GM19238 (cell line): Measurements from ENCODE around the gene CACNA2D3.

ENCODE experiments used
- DNase-seq: peaks from one replicate; pipeline ENCODE4 v3.0.0; 2011; ENCODE audit warnings: low spot score; ENCODE audit not compliant: insufficient read length

Gene CACNA2D3

DNA sequence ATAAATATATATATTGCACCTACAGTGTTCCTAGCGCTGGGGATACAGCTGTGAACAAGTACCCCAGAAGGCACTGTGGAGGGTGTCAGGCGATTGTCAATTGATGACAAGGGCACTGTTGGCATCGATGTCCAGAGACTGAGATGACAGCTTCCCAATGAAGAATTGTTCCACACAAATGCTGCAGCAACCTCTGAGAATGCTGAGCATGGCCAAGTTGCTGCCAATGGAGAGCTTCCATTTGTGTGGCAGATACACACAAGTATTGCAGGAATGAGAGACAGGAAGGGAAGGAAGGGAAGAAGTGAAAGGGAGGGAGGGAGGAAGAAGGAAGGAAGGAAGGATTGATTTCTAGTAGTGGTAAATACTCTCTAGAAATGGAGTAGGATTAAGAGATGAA is 783.6 kb downstream of the CACNA2D3 start:
- no peak for DNase-seq

DNA sequence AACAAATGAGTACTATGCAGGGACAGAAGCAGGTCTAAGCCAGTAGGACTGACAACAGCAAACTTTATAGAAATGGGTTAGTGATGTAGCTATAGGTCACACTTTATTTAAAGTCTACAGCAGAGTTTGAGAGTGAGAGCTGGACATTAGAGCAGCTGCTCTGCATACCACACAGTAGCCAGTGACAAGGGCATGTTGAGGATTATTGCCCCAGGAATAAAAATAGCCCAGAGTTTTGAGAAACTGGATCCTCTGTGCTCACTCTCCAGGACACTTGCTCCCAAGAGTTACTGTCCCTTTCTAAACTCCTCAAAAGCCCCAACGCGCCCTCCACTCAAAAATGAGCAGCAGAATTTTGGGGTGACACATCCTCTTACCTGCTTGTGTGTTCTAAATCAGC is 784.4 kb downstream of the CACNA2D3 start:
- DNase-seq: no peak

DNA sequence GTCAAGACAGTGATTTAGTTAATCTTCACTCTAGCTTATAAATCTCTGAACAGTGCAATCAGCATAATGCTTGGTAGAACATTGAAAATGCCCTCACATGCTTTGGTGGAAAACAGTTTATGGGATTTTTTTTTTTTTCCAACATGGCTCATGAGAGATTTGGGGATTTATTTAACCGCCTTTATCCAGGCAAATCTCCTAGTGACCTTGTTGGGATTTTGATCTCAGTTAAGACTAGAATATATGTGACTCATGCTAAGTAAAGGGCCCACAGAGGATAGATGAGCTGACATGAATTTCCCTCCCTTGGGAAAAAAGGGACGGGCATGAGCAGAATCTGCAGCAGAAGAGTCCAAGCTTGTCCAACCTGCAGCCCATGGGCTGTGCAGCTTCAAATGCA is 786.8 kb downstream of the CACNA2D3 start:
- no peak for DNase-seq

DNA sequence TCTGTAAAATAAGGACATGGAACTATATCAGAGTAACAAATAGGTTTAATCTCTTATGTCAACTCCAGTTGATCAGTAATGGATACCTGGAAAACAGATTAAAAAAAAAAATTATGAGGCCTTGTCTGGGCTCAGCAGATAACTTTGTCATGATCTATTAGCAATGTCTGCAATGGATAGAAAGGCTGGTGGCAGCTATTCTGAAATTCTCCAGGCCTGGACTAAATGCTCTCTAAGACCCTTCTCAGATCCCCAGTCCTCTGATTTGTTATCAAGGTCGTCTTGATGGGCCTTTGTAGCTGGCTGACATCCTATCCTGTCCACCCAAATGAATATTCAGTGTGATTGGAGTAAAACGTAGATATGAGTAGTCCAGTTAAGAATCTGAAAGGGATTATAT is 791.8 kb downstream of the CACNA2D3 start:
- no peak for DNase-seq

DNA sequence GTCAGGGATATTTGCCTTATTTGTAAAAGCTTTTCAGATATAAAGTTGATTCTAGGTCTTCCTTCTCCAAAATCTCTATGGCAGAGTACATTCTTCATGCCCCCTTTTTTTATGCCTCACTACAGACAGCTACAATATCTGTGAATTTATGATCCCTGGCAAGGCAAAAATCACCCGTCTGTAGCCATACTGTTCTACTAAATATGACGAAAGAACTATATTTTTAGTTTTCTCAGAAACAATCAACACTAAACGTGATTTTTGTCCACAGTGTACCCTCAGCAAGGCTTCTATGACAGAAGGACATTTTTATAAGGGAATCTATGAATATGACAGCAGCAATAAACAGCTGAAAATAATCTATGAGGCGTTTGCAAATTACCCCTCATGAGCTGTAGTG is 792.8 kb downstream of the CACNA2D3 start:
- no peak for DNase-seq

DNA sequence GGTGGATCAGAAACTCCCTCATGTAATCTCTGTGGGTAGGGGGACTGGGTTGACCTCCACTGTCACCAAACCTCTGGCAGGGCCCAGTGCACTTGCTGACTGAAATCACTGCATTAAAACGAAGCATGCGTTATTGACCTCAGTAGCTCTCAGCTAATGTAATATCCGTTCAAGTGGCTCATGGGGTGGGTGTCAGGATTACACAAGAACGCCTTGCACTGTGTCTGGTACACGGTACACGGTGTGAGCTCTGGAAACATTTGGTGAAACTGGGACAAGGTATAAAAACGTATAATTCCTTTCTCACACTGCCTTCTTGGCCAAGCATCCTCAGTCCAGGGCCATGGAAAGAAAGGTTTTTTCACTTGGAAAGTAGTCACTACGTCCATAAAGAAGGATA is 793.6 kb downstream of the CACNA2D3 start:
- no peak for DNase-seq

DNA sequence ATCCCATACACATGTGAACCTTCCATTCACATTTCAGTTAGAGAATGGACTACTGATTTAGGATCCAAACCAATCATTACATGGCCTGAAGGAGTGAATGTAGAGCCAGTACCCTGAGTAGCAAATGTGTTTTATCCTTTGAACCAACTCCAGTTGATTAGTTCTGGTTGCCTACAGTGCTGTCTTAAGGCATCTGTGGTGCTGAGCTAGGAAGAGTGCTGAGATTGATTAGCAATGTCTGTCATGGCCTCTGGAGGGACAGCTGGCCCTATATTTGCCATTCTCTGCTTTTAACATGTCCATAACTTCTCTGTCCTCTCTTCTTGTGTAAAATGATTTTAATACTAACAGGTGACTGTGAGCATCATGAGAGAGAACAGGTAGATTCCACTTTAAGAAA is 794.4 kb downstream of the CACNA2D3 start:
- DNase-seq: no peak

DNA sequence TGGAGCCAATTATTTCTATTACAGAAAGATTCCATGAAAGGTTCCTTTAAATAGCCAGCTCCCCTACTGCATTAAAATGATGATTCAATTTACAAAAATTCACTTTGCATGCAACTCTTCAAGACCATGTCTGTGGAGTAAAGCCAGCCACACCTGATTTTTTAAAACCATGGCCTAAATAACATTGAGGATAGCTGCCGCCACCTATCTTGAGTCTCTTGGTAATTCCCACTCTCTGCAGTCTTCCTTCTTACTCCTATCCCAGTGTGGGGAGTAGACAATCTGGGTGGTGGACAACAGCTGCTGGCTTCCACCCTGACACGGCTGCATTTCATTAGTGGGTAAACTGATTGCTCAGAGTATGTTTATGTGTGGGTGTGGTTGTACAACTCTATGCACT is 794.8 kb downstream of the CACNA2D3 start:
- no peak for DNase-seq

DNA sequence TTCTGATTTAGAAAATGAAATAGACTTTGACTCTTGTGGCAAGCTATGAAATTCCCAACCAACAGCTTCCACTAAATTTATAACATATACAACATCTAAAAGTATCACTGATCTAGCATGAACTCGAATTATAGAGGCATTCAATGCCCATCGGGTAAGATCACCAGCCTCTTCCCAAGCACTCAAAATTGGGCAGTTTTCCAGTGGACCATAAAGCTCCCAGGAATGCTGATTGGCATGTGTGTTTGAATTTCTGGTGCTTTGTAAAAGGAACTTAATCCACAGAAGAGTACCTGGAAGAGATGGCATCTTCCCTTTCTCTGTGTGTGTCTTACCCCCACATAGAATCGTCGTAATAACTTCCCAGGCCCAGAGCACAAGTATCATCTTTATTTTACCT is 795.5 kb downstream of the CACNA2D3 start:
- DNase-seq: no peak

DNA sequence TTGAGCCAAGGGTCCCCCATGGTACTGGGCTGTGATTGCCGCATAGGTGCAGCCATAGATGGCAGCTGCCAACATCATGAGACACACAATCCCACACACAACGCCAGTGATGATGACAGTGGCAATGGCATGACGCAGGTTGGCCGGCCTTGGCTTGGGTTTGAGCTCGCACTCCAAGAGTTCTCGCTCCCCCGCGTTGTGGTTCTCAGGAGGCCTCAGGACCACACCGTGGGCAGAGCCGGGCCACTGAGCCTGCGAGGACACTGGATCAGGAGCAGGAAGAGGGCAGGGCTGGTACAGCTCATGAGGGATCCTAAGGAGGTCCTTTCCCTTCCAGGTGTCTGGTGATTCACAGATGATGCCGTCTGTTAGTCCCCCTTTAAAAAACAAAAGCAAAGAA is 796.2 kb downstream of the CACNA2D3 start:
- no peak for DNase-seq

DNA sequence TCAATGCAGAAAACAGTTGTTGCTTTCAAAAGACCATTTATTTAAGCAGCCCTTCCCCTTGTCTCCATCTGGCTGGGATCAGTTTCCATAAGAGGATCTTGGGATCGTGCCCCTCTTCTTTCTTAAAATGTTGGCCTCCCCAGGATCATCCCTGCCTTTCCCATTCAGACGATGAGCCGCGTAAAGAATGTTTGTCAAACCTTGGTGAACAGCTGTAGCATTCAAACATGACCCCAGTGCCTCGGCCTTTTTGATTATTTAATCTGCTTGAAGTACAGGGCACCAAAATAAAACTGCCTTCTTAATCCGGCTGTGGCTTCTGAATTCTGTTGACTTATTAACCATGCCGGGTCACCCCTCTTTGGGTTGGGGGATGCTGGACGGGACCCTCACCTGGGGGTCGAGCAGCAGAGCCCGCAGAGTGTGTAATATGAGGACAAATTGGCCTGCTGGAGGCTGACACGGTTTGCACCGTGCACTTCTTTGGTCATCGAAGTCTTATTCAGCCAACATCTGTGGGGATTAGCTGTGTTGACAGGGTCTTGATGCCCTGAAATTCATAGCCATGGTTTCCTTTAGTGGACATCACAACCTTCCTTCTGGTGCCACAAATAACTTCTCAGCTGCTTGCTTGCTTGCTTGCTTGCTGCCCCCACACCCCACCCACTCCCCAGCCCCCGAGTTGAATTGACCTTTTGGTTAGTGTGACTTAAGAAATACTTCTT is 805.9 kb downstream of the CACNA2D3 start, which contains the start of gene LRTM1:
Gene LRTM1 (minus strand): TSS at position 14 of the 725 bp plus-strand sequence. CDS start 148 bp downstream, outside the sequence.
- no peak for DNase-seq

DNA sequence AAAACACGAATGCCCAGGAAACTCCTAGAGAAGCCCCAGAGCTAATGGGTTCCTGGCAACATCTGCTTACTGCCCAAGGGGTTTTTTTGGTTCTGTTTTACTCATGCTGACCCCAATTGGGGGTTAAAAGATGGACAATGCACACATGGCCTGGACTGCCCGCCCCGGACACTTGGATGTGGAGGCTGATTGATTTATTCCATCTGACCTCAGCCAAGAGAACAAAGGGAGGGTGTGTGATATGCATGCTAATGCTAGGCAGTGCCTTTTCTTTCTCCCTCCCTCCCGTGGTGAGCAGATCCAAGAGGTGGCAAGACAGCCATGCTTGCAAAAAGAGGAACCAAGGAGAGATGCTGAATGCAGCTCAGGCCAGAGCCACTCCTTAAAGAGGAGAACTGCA is 808.8 kb downstream of the CACNA2D3 start:
- no peak for DNase-seq

DNA sequence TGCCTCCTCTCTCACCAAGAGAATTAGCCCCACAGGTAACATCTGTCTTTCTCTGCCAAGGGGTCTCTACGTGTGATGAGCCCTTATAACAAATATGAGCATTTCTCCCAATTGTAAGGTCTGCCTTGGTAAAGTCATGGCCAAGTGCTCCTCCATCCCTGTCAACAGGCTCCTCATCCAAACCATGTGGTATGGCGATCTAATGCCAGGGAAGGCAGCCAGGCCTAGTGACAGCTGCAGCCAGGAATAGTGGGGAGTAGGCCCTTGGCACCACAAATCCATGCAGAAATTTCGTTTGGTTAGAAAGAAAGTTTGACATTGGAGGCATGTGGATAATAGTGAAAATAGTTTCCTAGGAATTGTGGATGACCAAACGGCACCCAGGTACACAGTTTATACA is 810.3 kb downstream of the CACNA2D3 start:
- DNase-seq: no peak

DNA sequence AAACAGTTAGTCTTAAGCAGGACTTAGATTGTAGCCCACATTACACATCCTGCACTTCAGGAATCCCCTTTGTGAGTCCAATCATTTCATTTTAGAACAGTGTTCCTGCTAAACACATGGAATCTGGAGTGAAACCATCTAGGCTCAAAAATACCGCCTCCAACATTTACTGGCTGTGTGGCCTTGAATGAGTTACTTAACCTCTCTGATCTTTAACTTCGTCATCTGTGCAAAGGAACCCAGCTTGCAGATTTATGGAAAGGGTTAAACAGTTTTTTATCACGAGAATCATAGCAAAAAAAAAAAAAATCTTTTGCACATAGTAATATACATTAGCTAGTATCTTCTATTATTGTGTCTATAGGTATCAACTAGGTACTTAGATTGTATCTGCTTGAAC is 813.5 kb downstream of the CACNA2D3 start:
- no peak for DNase-seq

DNA sequence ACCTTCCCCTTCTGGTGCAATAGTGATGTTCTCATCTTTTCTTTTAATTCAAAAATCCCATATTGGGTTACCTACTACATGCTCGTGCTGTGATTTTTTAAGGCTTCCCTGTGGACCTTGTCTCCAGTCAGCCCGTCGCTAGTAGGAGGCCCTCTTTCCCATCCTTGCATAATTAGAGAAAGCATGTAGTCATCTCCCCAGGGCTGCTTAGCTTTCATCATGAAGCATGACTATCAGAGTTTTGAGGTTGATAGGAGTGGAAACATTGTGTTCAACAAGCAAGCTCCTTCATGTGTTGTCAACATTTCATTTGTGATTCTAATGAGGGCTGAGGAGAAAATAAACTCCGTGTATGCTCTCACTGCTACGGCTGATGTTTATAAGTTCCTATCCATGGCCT is 814.2 kb downstream of the CACNA2D3 start:
- DNase-seq: no peak

DNA sequence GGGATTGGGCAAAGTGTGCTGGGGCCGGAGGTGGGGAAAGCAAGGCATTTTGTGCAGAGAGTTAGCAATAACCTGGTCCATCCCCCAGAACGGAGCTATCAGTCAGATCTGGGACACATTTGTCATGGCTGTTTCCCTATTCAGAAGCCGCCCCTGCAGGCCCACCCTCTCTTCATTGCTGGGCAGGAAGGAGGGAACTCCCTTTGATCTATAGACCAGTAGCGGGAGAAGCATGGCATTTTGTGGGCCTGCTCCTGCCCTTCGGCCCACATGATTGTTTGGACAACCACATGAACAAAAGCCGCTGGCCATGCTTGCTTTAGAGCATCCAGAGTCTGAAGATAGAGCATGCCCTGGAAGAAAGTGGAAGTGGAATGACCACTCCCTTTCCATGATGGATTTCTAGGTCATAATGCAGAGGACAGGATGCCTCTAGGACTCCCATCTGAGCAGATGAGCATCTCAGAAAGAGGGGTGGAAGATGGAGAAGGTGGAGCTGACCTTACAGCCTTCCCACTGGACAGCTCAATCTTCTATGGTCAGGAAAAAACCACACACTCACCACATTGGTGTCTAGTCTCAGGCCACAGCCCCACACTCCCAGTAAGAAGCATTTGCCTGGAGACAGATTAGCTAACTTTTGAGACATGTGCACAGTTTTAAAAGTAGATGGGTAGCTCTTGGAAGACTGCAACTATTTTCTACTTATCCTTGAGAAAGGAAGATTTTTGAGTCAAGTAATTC is 817.4 kb downstream of the CACNA2D3 start:
- no peak for DNase-seq

DNA sequence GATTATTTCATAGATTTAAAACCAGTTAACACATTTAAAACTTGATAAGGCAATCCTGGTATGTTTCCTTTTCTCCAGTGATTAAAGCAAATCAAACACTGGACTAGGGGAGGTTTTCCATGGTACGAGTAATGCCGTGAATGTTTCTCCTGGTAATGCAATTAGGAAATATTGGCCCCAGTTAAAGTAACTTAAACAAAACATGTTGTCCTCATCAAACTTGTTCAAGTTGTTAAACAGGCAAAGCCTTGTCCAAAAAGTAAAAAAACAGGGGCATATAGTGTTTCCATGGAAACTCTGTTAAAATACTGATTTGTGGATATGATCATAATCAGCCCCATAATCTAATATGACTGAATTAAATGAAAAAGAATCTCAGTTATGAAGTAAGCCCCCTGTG is 818.6 kb downstream of the CACNA2D3 start:
- no peak for DNase-seq

DNA sequence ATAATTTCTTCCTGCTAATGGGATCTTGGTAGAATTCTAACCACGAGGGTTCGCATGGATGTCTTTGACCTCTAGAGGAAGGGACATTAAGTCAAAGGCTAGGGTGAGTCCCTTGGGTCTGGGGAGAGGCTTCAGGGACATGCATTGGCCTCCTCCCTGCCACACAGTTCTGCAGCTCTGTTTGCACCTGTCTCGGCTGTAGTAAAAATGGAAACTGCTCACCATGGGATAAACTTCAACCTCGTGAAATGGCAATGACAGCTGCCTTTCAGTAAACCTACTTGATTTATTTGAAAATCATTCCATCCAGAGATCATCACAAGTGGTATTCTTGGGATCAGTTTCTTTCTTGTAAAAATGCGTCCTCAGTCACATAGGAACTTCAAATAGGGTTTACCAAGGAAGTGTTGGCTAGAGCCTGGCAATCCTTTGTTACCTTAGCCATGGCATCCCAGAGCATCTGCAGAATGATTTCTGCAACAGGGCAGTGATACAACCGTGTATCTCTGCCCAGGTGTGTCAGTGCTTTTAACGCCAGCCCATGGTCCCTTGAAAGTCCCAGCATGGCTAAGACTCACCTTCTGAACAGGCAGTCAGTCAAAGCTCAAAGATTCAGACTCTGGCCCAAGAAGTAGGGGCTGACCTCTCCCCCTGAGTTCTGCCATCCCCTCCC is 819.5 kb downstream of the CACNA2D3 start:
- no peak for DNase-seq

DNA sequence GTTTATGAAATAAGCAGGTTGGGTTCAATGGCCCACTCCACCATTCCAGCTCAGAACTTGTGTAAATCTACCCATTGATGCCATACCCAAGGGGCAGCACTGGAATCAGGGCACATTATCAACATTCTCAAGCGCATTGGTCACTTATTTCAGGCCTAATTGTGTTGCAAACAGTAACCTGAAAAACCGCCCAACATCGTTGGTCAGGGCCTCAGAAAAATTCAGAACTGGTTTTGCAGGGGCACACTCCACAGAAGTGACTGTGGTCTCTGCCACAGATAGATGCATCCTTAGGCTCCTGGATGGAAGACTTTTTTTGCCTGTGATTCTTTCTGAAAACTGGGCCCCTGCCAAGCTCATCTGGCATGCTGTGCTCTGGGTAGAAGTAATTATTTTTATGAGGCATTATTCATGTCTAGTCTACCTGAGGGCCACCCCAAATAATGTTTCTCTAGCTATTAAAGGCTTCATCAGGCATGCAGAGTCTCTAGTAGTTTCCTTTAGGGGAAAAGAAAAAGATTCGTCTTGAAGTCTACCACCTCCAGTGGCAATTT is 827.2 kb downstream of the CACNA2D3 start:
- no peak for DNase-seq

DNA sequence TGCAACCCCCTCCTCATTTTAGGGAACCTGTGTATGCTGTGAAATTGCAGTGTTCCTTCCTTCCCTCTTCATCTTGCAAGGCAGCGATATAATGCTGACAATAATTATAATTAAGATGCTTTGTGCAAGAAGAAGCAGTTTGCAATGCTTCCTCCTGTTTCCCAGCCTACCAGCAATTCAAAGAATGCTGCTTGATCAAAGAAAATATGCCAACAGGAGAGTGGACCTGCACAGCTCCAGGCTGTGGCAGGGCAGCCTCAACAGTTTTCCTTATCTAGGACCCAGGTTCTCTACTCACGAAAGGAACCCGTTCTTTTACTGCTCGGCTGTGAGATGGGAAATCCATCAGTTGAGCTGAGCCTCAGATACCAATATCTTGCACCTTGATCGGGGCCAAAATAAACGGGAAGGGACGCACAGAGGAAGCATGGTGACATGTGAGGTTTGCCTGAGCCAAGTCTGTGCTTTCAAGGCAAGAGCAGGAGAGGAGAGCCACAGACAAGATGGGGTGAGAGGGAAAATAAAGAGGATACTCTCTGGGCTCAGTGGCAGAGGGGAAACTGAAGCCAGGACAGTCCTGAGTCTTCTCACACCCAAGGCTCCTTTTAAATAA is 828.1 kb downstream of the CACNA2D3 start:
- no peak for DNase-seq

DNA sequence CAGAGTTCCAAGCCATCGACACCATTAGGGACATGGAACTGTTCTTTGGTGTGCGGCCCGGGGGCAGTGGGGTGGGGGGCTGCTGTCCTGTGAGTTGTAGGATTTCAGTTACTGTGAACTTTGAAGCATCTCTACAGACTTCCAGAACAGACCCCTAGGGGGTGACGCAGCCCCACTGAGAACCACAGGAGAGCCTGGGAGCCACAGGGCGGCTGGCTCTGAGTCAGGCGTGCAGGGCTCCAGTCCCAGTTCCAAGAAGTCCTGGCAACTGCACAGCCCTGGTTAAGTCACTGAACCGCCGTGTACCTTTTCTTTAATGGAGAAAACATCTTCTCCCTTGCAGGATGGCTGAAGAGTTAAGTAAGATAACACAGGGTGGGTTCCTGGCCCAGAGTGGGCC is 829.1 kb downstream of the CACNA2D3 start:
- DNase-seq: no peak

DNA sequence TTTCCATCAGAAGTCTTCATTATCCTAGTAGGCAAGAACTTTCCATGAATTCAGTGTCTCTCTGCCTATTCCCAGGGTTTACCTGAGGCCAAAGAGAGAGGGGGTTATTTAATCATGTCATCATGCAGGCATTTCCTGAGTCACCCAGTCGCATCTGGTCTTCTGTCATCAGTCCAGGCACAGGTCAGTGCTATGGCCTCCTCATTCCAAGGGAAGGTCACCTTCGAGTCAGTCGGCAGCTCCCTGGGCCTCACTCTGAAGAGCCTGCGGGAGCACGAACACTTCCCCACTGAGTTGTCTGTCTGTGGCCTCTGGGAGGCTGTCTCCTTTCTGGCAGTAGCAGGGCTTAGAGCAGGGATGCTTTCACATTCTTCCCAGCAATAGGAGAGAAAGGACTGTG is 831.7 kb downstream of the CACNA2D3 start:
- DNase-seq: no peak
